ENCODE results near the gene RNGTT. TPM values are rescaled to one million over a fixed set of nuclear protein-coding genes. Genes with fewer than 3 reads are reported as not detected.

Gene RNGTT
- polyA plus RNA-seq, 1 donor (not counting 4 experiments of a cell fraction or from before 2014, with no cell fraction given): 9.7 TPM

DNA sequence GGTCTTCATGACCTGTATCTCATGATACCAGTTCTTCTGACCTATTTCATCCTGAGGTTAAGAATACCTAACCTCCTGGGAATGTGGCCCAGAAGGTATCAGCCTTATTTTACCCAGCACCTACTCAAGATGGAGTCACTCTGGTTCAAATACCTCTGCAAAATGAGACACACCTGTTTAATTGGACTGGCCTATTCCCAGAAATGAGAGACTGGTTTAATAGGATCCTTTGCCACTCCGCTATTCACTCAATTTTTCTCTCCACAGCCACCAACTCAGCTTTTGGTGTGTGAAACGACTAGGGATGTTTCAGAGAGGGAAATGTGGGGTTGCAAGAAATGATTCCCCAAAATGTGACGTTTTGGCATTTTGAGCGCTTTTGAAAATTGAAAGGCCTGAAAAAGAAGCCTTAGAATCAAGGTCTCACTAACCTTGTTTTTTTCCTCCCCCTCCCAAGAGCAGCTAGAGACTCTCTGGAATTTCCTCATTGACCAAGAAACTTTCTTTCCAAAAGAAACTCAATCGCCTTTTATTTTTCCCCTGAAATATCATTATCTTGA, 45.5 kb upstream of the RNGTT start:
- no peaks in the 10 kb centered on the region for H3K36me3 ChIP-seq (ENCODE audit: control insufficient read depth in 2 of 2, extremely low read depth in 1 of 2, insufficient read depth in 2 of 2, low read length in 2 of 2)
- H3K27me3 ChIP-seq (ENCODE audit: control insufficient read depth, extremely low read depth, insufficient read depth, low read length): no peaks in the 10 kb centered on the region
- H2AFZ ChIP-seq (ENCODE audit: control insufficient read depth, low read length): no peak overlapping the region
- H3K4me2 ChIP-seq (ENCODE audit: control insufficient read depth, extremely low read depth, insufficient read depth, low read depth, low read length): no peak overlapping the region
- H4K20me1 ChIP-seq (ENCODE audit: control insufficient read depth, extremely low read depth, insufficient read depth, low read length): no peaks in the 10 kb centered on the region
- TF ChIP-seq, protein P1, sequence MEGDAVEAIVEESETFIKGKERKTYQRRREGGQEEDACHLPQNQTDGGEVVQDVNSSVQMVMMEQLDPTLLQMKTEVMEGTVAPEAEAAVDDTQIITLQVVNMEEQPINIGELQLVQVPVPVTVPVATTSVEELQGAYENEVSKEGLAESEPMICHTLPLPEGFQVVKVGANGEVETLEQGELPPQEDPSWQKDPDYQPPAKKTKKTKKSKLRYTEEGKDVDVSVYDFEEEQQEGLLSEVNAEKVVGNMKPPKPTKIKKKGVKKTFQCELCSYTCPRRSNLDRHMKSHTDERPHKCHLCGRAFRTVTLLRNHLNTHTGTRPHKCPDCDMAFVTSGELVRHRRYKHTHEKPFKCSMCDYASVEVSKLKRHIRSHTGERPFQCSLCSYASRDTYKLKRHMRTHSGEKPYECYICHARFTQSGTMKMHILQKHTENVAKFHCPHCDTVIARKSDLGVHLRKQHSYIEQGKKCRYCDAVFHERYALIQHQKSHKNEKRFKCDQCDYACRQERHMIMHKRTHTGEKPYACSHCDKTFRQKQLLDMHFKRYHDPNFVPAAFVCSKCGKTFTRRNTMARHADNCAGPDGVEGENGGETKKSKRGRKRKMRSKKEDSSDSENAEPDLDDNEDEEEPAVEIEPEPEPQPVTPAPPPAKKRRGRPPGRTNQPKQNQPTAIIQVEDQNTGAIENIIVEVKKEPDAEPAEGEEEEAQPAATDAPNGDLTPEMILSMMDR (optimal IDR thresholded peaks at IDR 0.05 in 1 of 3, IDR thresholded peaks at IDR 0.05 in 1 of 3, conservative IDR thresholded peaks at IDR 0.05 in 1 of 3; ENCODE audit: extremely low read depth in 1 of 3, insufficient read depth in 2 of 3, low read length in 3 of 3): no peak
- no peaks in the 10 kb centered on the region for H3K79me2 ChIP-seq (ENCODE audit: control insufficient read depth, insufficient read depth, low read length)
- no peaks in the 10 kb centered on the region for H3K9me1 ChIP-seq (ENCODE audit: control insufficient read depth, extremely low read depth, insufficient read depth, low read length)
- no peak overlapping the region for H3K27ac ChIP-seq (ENCODE audit: control insufficient read depth, insufficient read depth, low read length)
- H3K4me1 ChIP-seq (ENCODE audit: control insufficient read depth, extremely low read depth, insufficient read depth, low read length): no peaks in the 10 kb centered on the region
- DNase-seq (ENCODE audit: low read depth, low spot score) (no peak), FAIRE-seq (no peak)
- dilution Hi-C loops (cut with MboI; ENCODE audit: extremely low pct_ligation_motif_present, low sequenced_read_pairs): no loop called here
- no peak overlapping the region for H3K4me3 ChIP-seq (ENCODE audit: control insufficient read depth in 2 of 3, extremely low read depth in 1 of 3, insufficient read depth in 2 of 3, low read depth in 1 of 3, low read length in 3 of 3)
- no peak overlapping the region for H3K9ac ChIP-seq (ENCODE audit: control insufficient read depth, extremely low read depth, insufficient read depth, low read length)
- no peaks in the 10 kb centered on the region for H3K9me3 ChIP-seq (ENCODE audit: control insufficient read depth, low read depth, low read length)

DNA sequence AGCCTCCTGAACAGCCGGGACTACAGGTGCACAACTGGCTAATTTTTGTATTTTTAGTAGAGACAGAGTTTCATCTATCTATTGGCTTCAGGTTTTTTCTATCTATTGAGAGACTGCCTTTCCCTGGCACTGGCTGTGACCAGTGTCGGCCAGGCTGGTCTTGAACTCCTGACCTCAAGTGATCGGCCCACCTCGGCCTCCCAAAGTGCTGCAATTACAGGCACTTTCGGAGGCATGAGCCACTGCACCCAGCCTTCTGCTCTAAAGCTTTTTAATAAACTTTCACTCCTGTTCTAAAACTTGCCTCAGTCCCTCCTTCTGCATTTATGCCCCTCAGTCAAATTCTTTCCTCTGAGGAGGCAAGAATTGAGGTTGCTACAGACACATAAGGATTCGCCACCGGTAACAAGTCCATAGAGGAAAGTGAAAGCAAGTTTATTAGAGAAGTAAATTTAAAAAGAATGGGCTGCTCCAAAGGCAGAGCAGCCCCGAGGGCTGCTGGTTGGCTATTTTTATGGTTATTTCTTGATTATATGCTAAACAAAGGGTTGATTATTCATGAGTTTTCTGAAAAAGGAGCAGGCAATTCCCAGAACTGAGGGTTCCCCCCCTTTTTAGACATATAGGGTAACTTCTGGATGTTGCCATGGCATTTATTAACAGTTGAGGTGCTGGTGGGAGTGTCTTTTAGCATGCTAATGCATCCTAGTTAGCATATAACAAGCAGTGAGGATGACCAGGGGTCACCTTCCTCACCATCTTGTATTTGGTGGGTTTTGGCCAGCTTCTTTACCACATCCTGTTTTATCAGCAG, 44.8 kb upstream of the RNGTT start:
- DNase-seq (ENCODE audit: low read depth, low spot score) (no peak), FAIRE-seq (no peak)
- Histone ChIP-seq H3K79me2 (ENCODE audit: control insufficient read depth, insufficient read depth, low read length) (no peaks in the 10 kb centered on the region), H3K4me3 (ENCODE audit: control insufficient read depth in 2 of 3, extremely low read depth in 1 of 3, insufficient read depth in 2 of 3, low read depth in 1 of 3, low read length in 3 of 3) (no peak overlapping the region), H3K4me1 (ENCODE audit: control insufficient read depth, extremely low read depth, insufficient read depth, low read length) (no peaks in the 10 kb centered on the region), H3K27me3 (ENCODE audit: control insufficient read depth, extremely low read depth, insufficient read depth, low read length) (no peaks in the 10 kb centered on the region), H3K9me3 (ENCODE audit: control insufficient read depth, low read depth, low read length) (no peaks in the 10 kb centered on the region), H3K9me1 (ENCODE audit: control insufficient read depth, extremely low read depth, insufficient read depth, low read length) (no peaks in the 10 kb centered on the region), H4K20me1 (ENCODE audit: control insufficient read depth, extremely low read depth, insufficient read depth, low read length) (no peaks in the 10 kb centered on the region), H3K36me3 (ENCODE audit: control insufficient read depth in 2 of 2, extremely low read depth in 1 of 2, insufficient read depth in 2 of 2, low read length in 2 of 2) (no peaks in the 10 kb centered on the region), H3K27ac (ENCODE audit: control insufficient read depth, insufficient read depth, low read length) (no peak overlapping the region), H3K4me2 (ENCODE audit: control insufficient read depth, extremely low read depth, insufficient read depth, low read depth, low read length) (no peak overlapping the region), H3K9ac (ENCODE audit: control insufficient read depth, extremely low read depth, insufficient read depth, low read length) (no peak overlapping the region), H2AFZ (ENCODE audit: control insufficient read depth, low read length) (no peak overlapping the region)
- TF ChIP-seq, protein P1 (optimal IDR thresholded peaks at IDR 0.05 in 1 of 3, IDR thresholded peaks at IDR 0.05 in 1 of 3, conservative IDR thresholded peaks at IDR 0.05 in 1 of 3; ENCODE audit: extremely low read depth in 1 of 3, insufficient read depth in 2 of 3, low read length in 3 of 3): no peak
- no peak for TF ChIP-seq EZH2 (IDR thresholded peaks at IDR 0.05; ENCODE audit: low read length)
- dilution Hi-C loops (cut with MboI; ENCODE audit: extremely low pct_ligation_motif_present, low sequenced_read_pairs): no loop called here
